HUDEP-2 (cell line): ENCODE results near the gene ATP6V1B1.
A peak's percentile ranks its signal among the peaks of the same experiment; 100 is the strongest.

Source experiments
- DNase-seq, 76 experiments: peaks; one replicate each; lab custom pipeline; 2025; ENCODE audit not compliant: unreplicated experiment in 76 of 76; lab: John Stamatoyannopoulos, UW

The ATP6V1B1 gene

DNA sequence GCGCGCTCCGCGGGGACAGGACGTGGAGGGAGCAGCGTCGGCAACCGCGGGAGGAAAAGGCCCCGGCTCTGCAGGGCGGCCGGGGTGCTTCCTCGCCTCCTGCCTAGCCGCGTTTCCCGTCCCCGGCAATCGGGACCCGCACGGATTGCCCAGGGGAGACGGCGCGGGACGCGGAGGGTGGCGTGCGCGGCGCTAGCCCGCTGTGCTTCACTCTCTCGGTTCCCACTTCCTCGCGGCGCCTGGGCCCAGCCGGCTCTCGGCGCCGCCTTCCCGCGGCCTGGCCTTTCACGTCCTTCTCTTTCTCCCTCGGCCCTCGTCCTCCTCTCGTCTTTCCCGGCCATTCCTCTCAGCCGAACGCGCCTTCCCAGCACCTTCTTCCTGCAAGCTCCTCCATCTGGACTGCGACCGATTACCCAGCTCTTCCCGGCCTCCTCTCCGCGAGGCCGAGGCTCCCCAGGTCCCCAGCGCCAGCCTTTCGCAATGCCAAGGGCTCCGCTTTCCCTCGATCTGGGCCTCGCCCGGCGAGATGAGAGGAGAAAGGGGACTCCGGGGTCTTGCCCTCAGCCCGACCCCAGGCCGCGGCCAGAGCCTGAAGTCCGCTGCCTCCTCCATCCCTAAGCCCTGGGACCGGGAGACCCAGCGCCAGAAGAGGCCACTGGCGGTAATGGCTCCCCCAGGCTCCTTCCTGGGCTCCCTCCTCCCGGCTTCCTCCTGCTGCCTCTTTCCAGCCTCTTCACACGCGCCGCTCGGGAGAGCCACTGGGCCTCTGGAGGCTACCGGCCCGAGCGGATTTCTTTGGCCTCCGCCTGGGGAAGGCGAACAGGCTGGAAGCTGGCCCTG, 34.3 kb upstream of the ATP6V1B1 start:
- no peak for DNase-seq

DNA sequence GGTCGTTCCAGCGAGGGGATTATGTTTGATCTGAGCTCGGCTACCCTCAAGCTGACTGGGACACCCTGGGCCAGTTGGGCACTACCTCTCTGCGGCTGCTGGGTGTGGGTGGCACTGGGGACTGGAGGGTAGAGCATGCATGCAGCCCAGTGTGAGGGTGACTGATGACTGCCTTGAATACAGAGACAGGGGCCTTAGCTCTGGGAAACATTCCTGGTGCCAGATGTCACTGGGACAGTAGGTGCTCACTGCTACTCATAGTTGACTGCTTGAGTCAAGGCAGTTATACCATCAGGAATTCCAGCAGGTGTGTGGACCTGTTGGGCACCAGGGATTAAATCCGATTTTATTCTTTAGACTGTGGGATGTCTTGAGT, 33.6 kb upstream of the ATP6V1B1 start:
- DNase-seq, result no peak

DNA sequence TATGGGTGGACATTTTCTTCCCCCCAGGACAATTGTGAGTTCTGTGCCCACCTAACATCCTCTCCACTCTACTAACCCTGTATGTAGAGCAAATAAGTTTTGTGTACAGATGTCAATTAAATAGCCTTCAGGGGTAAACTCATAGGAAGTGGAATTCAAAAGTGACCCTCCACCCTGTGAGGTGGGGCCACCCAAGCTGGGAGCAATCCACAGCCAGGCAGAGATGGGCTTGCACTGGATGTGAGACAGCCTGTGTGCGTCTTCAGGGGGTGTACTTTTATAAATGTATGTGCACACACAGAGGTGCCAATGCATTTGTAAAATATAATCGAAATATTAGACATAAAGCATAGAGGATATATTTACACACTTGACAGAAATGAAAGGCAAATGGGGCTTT, 33.1 kb upstream of the ATP6V1B1 start:
- DNase-seq, result no peak

GRCh38 chr2:70903171-70903570, 32.5 kb upstream of the ATP6V1B1 start:
- no peak for DNase-seq

DNA sequence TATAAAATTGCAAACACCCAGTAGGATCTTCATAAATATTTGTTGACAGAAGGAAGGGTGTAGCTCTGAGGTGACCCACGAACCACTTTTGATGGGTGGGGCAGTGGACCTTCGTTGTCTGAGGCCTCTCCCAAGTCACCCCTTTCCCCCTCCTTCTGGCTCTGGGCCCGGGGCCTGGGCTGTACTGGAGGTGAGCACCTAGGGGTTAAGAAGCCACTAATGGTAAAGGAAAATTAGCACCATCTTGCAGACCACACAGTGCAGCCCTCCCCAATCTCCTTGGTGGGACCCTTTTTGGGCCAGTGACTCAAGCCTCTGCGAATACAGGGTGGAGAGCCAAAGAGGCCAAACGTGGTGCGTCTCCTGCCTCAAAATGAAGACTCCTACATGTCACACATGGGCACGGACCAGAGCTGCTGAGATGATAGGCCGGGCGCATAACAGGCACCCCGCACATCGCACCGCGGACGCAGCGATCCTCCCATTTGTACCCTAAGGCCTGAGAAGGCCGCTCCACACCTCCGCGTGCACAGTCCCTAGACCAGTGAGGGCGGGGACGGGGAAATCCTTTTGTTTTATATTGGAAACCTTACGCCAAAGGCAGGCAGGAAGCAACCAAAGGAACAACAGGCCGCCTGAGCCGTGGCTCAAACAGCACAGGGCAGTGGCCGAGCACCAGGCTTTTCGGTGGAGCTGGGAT, 31.9 kb upstream of the ATP6V1B1 start:
- DNase-seq, result no peak

DNA sequence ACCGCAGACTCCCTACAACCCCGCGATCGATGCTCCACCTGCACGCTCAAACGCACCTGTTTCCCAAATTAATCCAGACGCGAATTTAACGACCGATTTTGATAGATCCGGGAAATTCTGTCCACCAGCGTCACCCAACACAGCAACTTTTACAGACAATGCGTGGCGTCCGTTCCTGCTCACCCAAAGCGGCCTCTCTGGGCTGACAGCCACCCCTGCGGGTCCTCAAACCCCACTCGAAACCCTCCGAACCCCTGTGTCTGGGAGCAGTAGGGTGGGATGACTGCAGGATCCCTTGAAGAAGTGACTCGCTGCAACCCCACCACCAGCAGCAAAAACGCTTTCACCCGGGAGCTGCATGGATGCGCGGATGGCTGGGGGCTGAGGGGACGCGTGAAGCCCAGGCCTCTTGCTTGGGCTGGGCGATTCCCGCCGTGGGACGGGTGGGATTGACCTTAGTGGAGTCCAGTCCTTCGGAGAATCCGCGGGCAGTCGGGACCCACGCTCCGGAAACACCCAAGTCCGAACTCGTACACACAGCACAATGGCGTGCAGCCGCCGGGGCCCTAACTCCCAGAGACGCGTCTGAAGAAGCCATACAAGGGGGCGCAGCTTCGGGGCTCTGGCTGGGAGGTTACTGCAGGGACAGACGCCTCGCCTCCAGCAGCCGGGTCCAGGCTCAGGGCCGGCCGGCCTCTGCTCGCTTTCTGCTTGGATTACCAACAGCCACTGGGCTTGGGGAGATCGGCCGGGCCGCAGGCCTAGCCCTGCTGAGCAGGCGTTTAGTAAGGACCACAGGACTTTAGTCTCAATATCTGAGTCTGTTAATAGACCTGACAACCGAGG, 31.1 kb upstream of the ATP6V1B1 start:
- DNase-seq, result no peak

GRCh38 chr2:70905443-70906421, 30.0 kb upstream of the ATP6V1B1 start:
- no peak for DNase-seq

DNA sequence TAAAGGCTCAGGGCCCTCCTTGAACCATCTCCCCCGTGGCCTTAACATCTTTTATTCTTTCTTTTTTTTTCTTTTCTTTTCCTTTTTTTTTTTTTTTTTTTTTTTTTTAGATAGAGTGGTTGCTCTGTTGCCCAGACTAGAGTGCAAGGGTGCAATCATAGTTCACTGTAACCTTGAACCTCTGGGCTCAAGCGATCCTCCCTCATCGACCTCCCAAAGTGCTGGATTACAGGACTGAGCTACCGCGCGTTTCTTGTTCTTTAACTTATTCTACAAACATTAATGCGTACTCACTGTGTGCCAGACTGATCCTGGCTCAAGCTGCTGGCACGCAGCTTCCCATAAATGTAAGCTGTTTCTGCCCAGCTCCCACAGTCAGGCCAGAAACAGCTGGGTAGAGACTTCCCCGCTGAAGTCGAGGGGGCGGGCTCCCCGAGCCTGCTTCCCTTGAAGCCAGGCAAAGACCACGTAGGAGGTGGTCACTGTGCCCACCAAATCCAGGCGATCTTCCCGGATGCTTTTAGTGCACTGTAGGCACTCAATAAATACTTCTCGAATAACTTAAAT, 29.2 kb upstream of the ATP6V1B1 start:
- DNase-seq, result no peak

- DNase-seq, result no peak
These were observed 28.3 kb upstream of the ATP6V1B1 start for GRCh38 chr2:70907130-70908057.

DNA sequence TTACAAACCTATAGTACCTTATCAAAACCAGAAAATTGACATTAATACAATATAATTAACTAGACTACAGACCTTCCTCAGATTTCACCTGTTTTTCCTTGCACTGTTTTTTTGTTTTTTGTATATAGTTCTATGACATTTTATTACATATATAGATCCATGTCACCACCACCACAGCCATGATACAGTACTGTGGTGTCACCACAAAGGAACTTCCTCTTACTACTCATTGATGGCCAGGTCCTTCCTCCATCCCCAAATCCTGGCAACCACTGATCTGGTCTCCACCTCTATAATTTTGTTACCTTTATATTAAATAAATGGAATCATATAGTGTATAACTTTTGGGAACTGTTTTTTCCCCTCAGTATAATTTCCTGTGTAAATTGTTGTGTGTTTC, 19.4 kb upstream of the ATP6V1B1 start:
- DNase-seq, result no peak

GRCh38 chr2:70918016-70918415, 17.7 kb upstream of the ATP6V1B1 start:
- DNase-seq, result no peak

- DNase-seq, result peak in 68 of 76 experiments; percentile 8 to 76 (median 49)
These were observed 15.9 kb upstream of the ATP6V1B1 start for GRCh38 chr2:70919672-70920366.

GRCh38 chr2:70920367-70920715, 15.4 kb upstream of the ATP6V1B1 start:
- DNase-seq, result no peak

- no peak for DNase-seq
These were observed 14.7 kb upstream of the ATP6V1B1 start for GRCh38 chr2:70921031-70921430.

DNA sequence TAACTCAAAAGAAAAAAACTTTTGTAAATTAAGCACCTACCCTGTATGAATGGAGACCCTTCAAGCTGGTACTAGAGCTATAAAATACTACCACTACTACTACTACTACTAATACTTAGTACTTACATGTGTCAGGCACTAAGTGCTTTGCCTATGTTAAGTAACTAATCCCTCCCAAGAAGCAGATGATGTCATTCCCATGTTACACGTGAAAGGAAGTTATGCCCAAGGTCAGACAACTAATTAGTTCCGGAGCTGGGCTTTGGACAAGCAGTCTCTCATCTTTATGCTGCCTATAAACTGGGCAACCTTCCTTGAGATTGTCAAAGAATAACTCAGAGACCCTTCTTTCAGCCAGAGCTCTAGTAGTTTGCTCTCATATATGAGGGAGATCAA, 13.9 kb upstream of the ATP6V1B1 start:
- no peak for DNase-seq

- DNase-seq, result no peak
These were observed 13.2 kb upstream of the ATP6V1B1 start for GRCh38 chr2:70922235-70923234.

GRCh38 chr2:70923378-70924015, 12.2 kb upstream of the ATP6V1B1 start:
- peak in 2 of 76 experiments; percentile 7 to 20 for DNase-seq
